Mucosa of stomach (tissue), 1 donor: ENCODE results near the gene JAKMIP1.

Experiments
- H3K27me3 ChIP-seq: one replicate; pipeline ENCODE4 v1.7.0; 2013; ENCODE audit warnings: mild to moderate bottlenecking, low read length; ENCODE audit not compliant: control insufficient read depth, insufficient read depth
- H3K36me3 ChIP-seq: one replicate; pipeline ENCODE4 v1.7.0; 2013; ENCODE audit warnings: low read length; ENCODE audit not compliant: control insufficient read depth, insufficient read depth
- H3K4me1 ChIP-seq: one replicate; pipeline ENCODE4 v1.7.0; 2013; ENCODE audit warnings: mild to moderate bottlenecking, low read length; ENCODE audit not compliant: control insufficient read depth, insufficient read depth
- H3K4me3 ChIP-seq: one replicate; pipeline ENCODE4 v1.7.0; 2013; ENCODE audit warnings: low read length
- H3K9ac ChIP-seq: one replicate; pipeline ENCODE4 v1.7.0; 2013; ENCODE audit warnings: mild to moderate bottlenecking, low read length, moderate library complexity
- H3K9me3 ChIP-seq: one replicate; pipeline ENCODE4 v1.7.0; 2013; ENCODE audit warnings: mild to moderate bottlenecking, low read length, moderate library complexity; ENCODE audit not compliant: control insufficient read depth
- donor health status: Pancreatic carcinoma.

Gene JAKMIP1

GRCh38 chr4:6196324-6196723, 4.0 kb downstream of the JAKMIP1 start:
- Histone ChIP-seq H3K9me3 (no peaks in the 10 kb centered on the region), H3K9ac (no peak overlapping the region), H3K27me3 (peaks cover 47% of the 10 kb centered on the region), H3K4me1 (peaks cover 4% of the 10 kb centered on the region), H3K36me3 (no peaks in the 10 kb centered on the region), H3K4me3 (no peak overlapping the region)

GRCh38 chr4:6195602-6196319, 4.6 kb downstream of the JAKMIP1 start:
- H3K36me3 ChIP-seq: no peaks in the 10 kb centered on the region
- H3K4me3 ChIP-seq: no peak overlapping the region
- no peak overlapping the region for H3K9ac ChIP-seq
- peaks cover under 1% of the 10 kb centered on the region for H3K4me1 ChIP-seq
- H3K27me3 ChIP-seq: peaks cover 43% of the 10 kb centered on the region
- no peaks in the 10 kb centered on the region for H3K9me3 ChIP-seq

- H3K9me3 ChIP-seq: no peaks in the 10 kb centered on the region
- no peak overlapping the region for H3K4me3 ChIP-seq
- no peaks in the 10 kb centered on the region for H3K36me3 ChIP-seq
- no peaks in the 10 kb centered on the region for H3K4me1 ChIP-seq
- no peak overlapping the region for H3K9ac ChIP-seq
- peaks cover 40% of the 10 kb centered on the region for H3K27me3 ChIP-seq
These were observed 5.7 kb downstream of the JAKMIP1 start for GRCh38 chr4:6194458-6195195.

GRCh38 chr4:6193399-6193798, 7.0 kb downstream of the JAKMIP1 start:
- H3K9me3 ChIP-seq: no peaks in the 10 kb centered on the region
- no peak overlapping the region for H3K4me3 ChIP-seq
- no peak overlapping the region for H3K9ac ChIP-seq
- no peaks in the 10 kb centered on the region for H3K4me1 ChIP-seq
- H3K36me3 ChIP-seq: no peaks in the 10 kb centered on the region
- peaks cover 28% of the 10 kb centered on the region for H3K27me3 ChIP-seq

GRCh38 chr4:6192245-6192644, 8.1 kb downstream of the JAKMIP1 start:
- Histone ChIP-seq H3K4me3 (no peak overlapping the region), H3K27me3 (peaks cover 17% of the 10 kb centered on the region), H3K9me3 (no peaks in the 10 kb centered on the region), H3K36me3 (no peaks in the 10 kb centered on the region), H3K4me1 (no peaks in the 10 kb centered on the region), H3K9ac (no peak overlapping the region)

- H3K9ac ChIP-seq: no peak overlapping the region
- no peaks in the 10 kb centered on the region for H3K36me3 ChIP-seq
- H3K9me3 ChIP-seq: no peaks in the 10 kb centered on the region
- no peaks in the 10 kb centered on the region for H3K4me1 ChIP-seq
- H3K4me3 ChIP-seq: no peak overlapping the region
- peaks cover 12% of the 10 kb centered on the region for H3K27me3 ChIP-seq
These were observed 8.8 kb downstream of the JAKMIP1 start for GRCh38 chr4:6191448-6192130.

- peaks cover 4% of the 10 kb centered on the region for H3K27me3 ChIP-seq
- H3K9me3 ChIP-seq: no peaks in the 10 kb centered on the region
- H3K4me1 ChIP-seq: no peaks in the 10 kb centered on the region
- no peak overlapping the region for H3K9ac ChIP-seq
- H3K4me3 ChIP-seq: no peak overlapping the region
- H3K36me3 ChIP-seq: no peaks in the 10 kb centered on the region
These were observed 9.9 kb downstream of the JAKMIP1 start for GRCh38 chr4:6190486-6190885.

- Histone ChIP-seq H3K27me3 (no peaks in the 10 kb centered on the region), H3K4me1 (no peaks in the 10 kb centered on the region), H3K4me3 (no peak overlapping the region), H3K36me3 (no peaks in the 10 kb centered on the region), H3K9me3 (no peaks in the 10 kb centered on the region), H3K9ac (no peak overlapping the region)
These were observed 10.8 kb downstream of the JAKMIP1 start for GRCh38 chr4:6189511-6189910.

GRCh38 chr4:6188687-6189305, 11.6 kb downstream of the JAKMIP1 start:
- Histone ChIP-seq H3K27me3 (no peaks in the 10 kb centered on the region), H3K4me1 (no peaks in the 10 kb centered on the region), H3K36me3 (no peaks in the 10 kb centered on the region), H3K4me3 (no peak overlapping the region), H3K9ac (no peak overlapping the region), H3K9me3 (no peaks in the 10 kb centered on the region)

GRCh38 chr4:6184169-6184568, 16.2 kb downstream of the JAKMIP1 start:
- no peaks in the 10 kb centered on the region for H3K4me1 ChIP-seq
- no peak overlapping the region for H3K9ac ChIP-seq
- H3K36me3 ChIP-seq: no peaks in the 10 kb centered on the region
- H3K27me3 ChIP-seq: no peaks in the 10 kb centered on the region
- H3K9me3 ChIP-seq: no peaks in the 10 kb centered on the region
- H3K4me3 ChIP-seq: no peak overlapping the region

- H3K9ac ChIP-seq: no peak overlapping the region
- no peak overlapping the region for H3K4me3 ChIP-seq
- no peaks in the 10 kb centered on the region for H3K36me3 ChIP-seq
- H3K27me3 ChIP-seq: no peaks in the 10 kb centered on the region
- H3K9me3 ChIP-seq: no peaks in the 10 kb centered on the region
- no peaks in the 10 kb centered on the region for H3K4me1 ChIP-seq
These were observed 16.6 kb downstream of the JAKMIP1 start for GRCh38 chr4:6183740-6184139.
